ENCODE measurements around the gene TRIM54.

GRCh38 chr2:27320958-27321543 lies 38.8 kb downstream of the TRIM54 start:
- TF ChIP-seq CTCF (IDR thresholded peaks at IDR 0.05) (peak; percentile 34 to 77 (median 62)), POLR2A (IDR thresholded peaks at IDR 0.05) (peak in 1 of 2 donors; percentile 84)

Measured in adrenal gland (tissue), 5 donors.